ENCODE data around the gene WDR64.
"Not testable (repeated sequence)": the region's sequence is repeated elsewhere in the genome, so short reads cannot be mapped to it uniquely, and the experiment has no call there.

WDR64 gene

GRCh38 chr1:241800640-241801039 is 148.6 kb downstream of the WDR64 start:
- DNase-seq (ENCODE audit: low read depth) = no peak

- DNase-seq (ENCODE audit: low read depth) = no peak
Measured at GRCh38 chr1:241802863-241803262, 150.8 kb downstream of the WDR64 start.

- not testable (repeated sequence) for DNase-seq (ENCODE audit: low read depth)
Measured at GRCh38 chr1:241804706-241805105, 152.6 kb downstream of the WDR64 start.

GRCh38 chr1:241808265-241808664 is 156.2 kb downstream of the WDR64 start:
- no peak for DNase-seq (ENCODE audit: low read depth)

GRCh38 chr1:241810769-241811405 is 158.8 kb downstream of the WDR64 start:
- no peak for DNase-seq (ENCODE audit: low read depth)

GRCh38 chr1:241813768-241814320 is 161.8 kb downstream of the WDR64 start:
- DNase-seq (ENCODE audit: low read depth) = no peak

GRCh38 chr1:241816008-241816407 is 163.9 kb downstream of the WDR64 start:
- DNase-seq (ENCODE audit: low read depth) = no peak

GRCh38 chr1:241817331-241817792 is 165.3 kb downstream of the WDR64 start:
- no peak for DNase-seq (ENCODE audit: low read depth)

GRCh38 chr1:241817956-241818612 is 166.0 kb downstream of the WDR64 start:
- DNase-seq (ENCODE audit: low read depth) = no peak

- DNase-seq (ENCODE audit: low read depth) = no peak
Measured at GRCh38 chr1:241819340-241819866, 167.3 kb downstream of the WDR64 start.

- DNase-seq (ENCODE audit: low read depth) = no peak
Measured at GRCh38 chr1:241821363-241821762, 169.3 kb downstream of the WDR64 start.

GRCh38 chr1:241822846-241823245 is 170.8 kb downstream of the WDR64 start:
- DNase-seq (ENCODE audit: low read depth) = no peak

GRCh38 chr1:241823925-241824324 is 171.8 kb downstream of the WDR64 start:
- no peak for DNase-seq (ENCODE audit: low read depth)

- DNase-seq (ENCODE audit: low read depth) = no peak
Measured at GRCh38 chr1:241825581-241825980, 173.5 kb downstream of the WDR64 start.

GRCh38 chr1:241826613-241827012 is 174.5 kb downstream of the WDR64 start:
- not testable (repeated sequence) for DNase-seq (ENCODE audit: low read depth)

GRCh38 chr1:241827264-241827663 is 175.2 kb downstream of the WDR64 start:
- DNase-seq (ENCODE audit: low read depth) = no peak

- DNase-seq (ENCODE audit: low read depth) = no peak
Measured at GRCh38 chr1:241828463-241829021, 176.5 kb downstream of the WDR64 start.

GRCh38 chr1:241829468-241829867 is 177.4 kb downstream of the WDR64 start:
- DNase-seq (ENCODE audit: low read depth) = no peak

- DNase-seq (ENCODE audit: low read depth) = no peak
Measured at GRCh38 chr1:241834733-241835377, 182.8 kb downstream of the WDR64 start.

- no peak for DNase-seq (ENCODE audit: low read depth)
Measured at GRCh38 chr1:241836941-241837340, 184.9 kb downstream of the WDR64 start.

- no peak for DNase-seq (ENCODE audit: low read depth)
Measured at GRCh38 chr1:241837416-241837815, 185.3 kb downstream of the WDR64 start.

GRCh38 chr1:241837901-241838300 is 185.8 kb downstream of the WDR64 start:
- DNase-seq (ENCODE audit: low read depth) = peak; percentile 71

Data from HS-27A (cell line).